ENCODE measurements around the gene CDC73. TPM values are rescaled to one million over a fixed set of nuclear protein-coding genes. Genes with fewer than 3 reads are reported as not detected.

Gene CDC73
- total and polyA plus RNA-seq, 9 of the 15 experiments (the other 6 are each of a cell fraction or from before 2014, with no cell fraction given): 19.0 to 61.7 (median 30.1) TPM

- no peak for TF ChIP-seq MGA (IDR thresholded peaks at IDR 0.05)
- TF ChIP-seq ZNF134 (CRISPR knock-in tag; conservative IDR thresholded peaks at IDR 0.05): no peak
- no peak for TF ChIP-seq ETV5 (CRISPR knock-in tag; IDR thresholded peaks at IDR 0.05; ENCODE audit: low read depth)
- no peak for TF ChIP-seq ZFP30 (CRISPR knock-in tag; IDR thresholded peaks at IDR 0.05; ENCODE audit: borderline replicate concordance)
- TF ChIP-seq BRCA1 (IDR thresholded peaks at IDR 0.05): no peak
- no peak for TF ChIP-seq BRCA1 (CRISPR knock-in tag; IDR thresholded peaks at IDR 0.05)
- no peak for TF ChIP-seq ZFX (CRISPR knock-in tag; IDR thresholded peaks at IDR 0.05)
- TF ChIP-seq MYNN (IDR thresholded peaks at IDR 0.05): no peak
- no peak for TF ChIP-seq MYNN (CRISPR knock-in tag; IDR thresholded peaks at IDR 0.05)
- TF ChIP-seq, protein P1, sequence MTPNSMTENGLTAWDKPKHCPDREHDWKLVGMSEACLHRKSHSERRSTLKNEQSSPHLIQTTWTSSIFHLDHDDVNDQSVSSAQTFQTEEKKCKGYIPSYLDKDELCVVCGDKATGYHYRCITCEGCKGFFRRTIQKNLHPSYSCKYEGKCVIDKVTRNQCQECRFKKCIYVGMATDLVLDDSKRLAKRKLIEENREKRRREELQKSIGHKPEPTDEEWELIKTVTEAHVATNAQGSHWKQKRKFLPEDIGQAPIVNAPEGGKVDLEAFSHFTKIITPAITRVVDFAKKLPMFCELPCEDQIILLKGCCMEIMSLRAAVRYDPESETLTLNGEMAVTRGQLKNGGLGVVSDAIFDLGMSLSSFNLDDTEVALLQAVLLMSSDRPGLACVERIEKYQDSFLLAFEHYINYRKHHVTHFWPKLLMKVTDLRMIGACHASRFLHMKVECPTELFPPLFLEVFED (CRISPR knock-in tag; conservative IDR thresholded peaks at IDR 0.05): no peak
- TF ChIP-seq, protein P2, sequence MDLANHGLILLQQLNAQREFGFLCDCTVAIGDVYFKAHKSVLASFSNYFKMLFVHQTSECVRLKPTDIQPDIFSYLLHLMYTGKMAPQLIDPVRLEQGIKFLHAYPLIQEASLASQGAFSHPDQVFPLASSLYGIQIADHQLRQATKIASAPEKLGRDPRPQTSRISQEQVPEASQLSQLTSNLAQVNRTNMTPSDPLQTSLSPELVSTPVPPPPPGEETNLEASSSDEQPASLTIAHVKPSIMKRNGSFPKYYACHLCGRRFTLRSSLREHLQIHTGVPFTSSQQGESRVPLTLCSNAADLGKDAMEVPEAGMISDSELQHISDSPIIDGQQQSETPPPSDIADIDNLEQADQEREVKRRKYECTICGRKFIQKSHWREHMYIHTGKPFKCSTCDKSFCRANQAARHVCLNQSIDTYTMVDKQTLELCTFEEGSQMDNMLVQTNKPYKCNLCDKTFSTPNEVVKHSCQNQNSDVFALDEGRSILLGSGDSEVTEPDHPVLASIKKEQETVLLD (IDR thresholded peaks at IDR 0.05): no peak
Measured at GRCh38 chr1:193176788-193177187, 55.0 kb downstream of the CDC73 start (continued).
